C4-2B (cell line): Measurements from ENCODE around the gene FAM110A.
"Not testable (repeated sequence)": the region's sequence is repeated elsewhere in the genome, so short reads cannot be mapped to it uniquely, and the experiment has no call there.

Experiments
- CTCF ChIP-seq: fragments of 450-650 bp; conservative IDR thresholded peaks from 2 replicates; pipeline ENCODE4 v1.5.1; 2017; ENCODE audit warnings: mild to moderate bottlenecking
- ZFX ChIP-seq: fragments of 450-650 bp; IDR thresholded peaks from 2 replicates; pipeline ENCODE4 v1.6.1; 2017

GRCh38 chr20:800026-800425, 33.5 kb upstream of the FAM110A start:
- TF ChIP-seq CTCF, ZFX: not testable (repeated sequence)
